HG03039 (cell line): Measurements from ENCODE around the gene PCNX2.

Experiments used
- ATAC-seq: cut with Tn5 transposase; IDR thresholded peaks from one replicate; pipeline ENCODE4 v1.9.1; 2021; ENCODE audit warnings: mild to moderate bottlenecking, moderate library complexity; ENCODE audit not compliant: unreplicated experiment

The PCNX2 gene

DNA sequence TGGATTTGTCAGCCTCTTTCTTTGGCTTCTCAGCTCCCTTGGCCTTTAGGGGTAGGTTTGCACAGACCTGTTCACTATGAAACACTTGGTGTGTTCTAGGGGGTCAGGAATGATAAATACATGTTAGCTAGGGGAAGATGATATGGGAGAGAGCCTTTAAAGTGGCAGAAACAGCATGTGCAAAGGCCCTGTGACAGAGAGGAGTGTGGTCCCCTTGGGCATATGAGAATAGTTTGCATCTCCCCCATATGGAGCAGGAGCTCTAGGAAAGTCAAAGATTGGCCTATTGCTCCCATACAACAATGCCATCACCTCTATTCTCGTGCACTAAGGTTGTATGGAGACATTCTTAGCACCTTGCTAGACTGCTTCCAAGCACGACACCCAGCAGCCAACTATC, 355.8 kb downstream of the PCNX2 start:
- ATAC-seq, result no peak

- ATAC-seq, result no peak
Measured at GRCh38 chr1:232938926-232939325, 356.6 kb downstream of the PCNX2 start.

DNA sequence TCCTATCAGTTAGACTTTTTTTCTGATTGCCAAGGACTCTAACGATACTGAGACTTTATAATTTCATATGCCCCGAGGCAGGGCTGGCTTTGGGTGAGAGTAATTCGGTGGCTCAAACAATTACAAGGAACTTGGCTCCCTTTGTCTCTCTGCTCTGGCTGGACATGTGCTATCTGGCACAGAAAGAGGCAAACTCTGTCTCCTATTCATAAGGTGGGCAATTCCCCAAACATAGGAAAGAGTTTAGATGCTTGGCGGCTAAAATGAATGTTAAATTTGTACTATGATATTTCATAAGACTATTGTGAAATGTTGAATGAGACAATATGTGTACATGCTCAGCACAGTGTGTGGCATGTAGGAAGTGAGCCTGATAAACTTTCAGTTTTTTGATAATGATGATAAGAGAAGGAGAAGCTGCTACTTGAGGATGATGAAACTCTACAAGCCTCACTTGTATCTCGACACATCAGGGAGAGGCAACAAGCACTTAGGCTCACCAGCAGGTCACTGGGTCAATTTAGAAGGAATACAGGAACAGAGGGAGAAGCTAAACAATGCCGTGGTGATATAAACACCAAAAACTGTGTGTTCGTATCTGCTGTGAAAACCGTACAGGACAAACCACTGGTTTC, 357.7 kb downstream of the PCNX2 start:
- no peak for ATAC-seq

DNA sequence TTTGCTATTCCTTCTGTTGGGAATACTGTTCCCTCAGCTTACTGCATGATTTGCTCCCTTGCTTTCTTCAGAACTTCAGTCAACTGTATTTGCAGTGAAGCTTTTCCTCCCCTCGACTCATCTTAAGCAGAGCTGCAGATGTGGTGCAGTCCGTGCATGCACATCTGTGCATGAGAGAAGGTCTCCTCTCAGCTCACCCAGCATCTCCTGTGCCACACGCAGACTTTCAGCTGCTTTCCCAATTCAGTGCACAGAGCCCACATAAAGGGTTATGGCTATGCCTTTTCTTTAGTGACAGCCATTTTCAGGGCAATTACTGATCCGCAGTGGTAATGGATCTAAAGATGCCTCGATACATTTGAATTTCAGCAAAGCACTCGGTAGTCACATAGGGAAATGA, 358.6 kb downstream of the PCNX2 start:
- ATAC-seq, result no peak
